Loucy (cell line): ENCODE results near the gene IRF2.

Source experiments
- H2AFZ ChIP-seq: fragments of 200-600 bp; sonication (generic); 2 replicates; pipeline ENCODE4 v1.6.0; 2016; ENCODE audit warnings: antibody characterized with exemption, mild to moderate bottlenecking, low read length, moderate library complexity
- H3F3A ChIP-seq: fragments of 200-600 bp; 2 replicates; pipeline ENCODE4 v1.6.0; 2016; ENCODE audit warnings: antibody characterized with exemption, low read depth, mild to moderate bottlenecking
- H3K27me3 ChIP-seq: fragments of 200-600 bp; sonication (generic); 2 replicates; pipeline ENCODE4 v1.6.1; 2014; ENCODE audit warnings: low read length, mild to moderate bottlenecking; ENCODE audit not compliant: insufficient read depth, poor library complexity, severe bottlenecking
- H3K36me3 ChIP-seq: fragments of 200-600 bp; sonication (generic); 2 replicates; pipeline ENCODE4 v1.6.1; 2016; ENCODE audit warnings: low read length; ENCODE audit not compliant: insufficient read depth
- H3K4me1 ChIP-seq: fragments of 200-600 bp; sonication (generic); 2 replicates; pipeline ENCODE4 v1.5.1; 2014; ENCODE audit warnings: low read length, mild to moderate bottlenecking; ENCODE audit not compliant: insufficient read depth, poor library complexity, severe bottlenecking
- H3K4me2 ChIP-seq: fragments of 200-600 bp; sonication (generic); 2 replicates; pipeline ENCODE4 v1.6.0; 2014; ENCODE audit warnings: antibody characterized with exemption, low read length, low read depth, mild to moderate bottlenecking; ENCODE audit not compliant: poor library complexity, severe bottlenecking
- H3K4me3 ChIP-seq: fragments of 200-600 bp; sonication (generic); 2 replicates; pipeline ENCODE4 v1.5.1; 2014; ENCODE audit warnings: low read length, mild to moderate bottlenecking, mixed read lengths; ENCODE audit not compliant: poor library complexity, severe bottlenecking
- H3K79me2 ChIP-seq: fragments of 200-600 bp; sonication (generic); 2 replicates; pipeline ENCODE4 v1.6.1; 2014; ENCODE audit warnings: low read length; ENCODE audit not compliant: insufficient read depth
- H3K9ac ChIP-seq: fragments of 200-600 bp; sonication (generic); 2 replicates; pipeline ENCODE4 v1.6.0; 2014; ENCODE audit warnings: mild to moderate bottlenecking, low read depth, low read length, moderate library complexity; ENCODE audit not compliant: poor library complexity, severe bottlenecking
- H3K9me2 ChIP-seq: fragments of 200-600 bp; sonication (generic); replicated peaks from 2 replicates; pipeline ENCODE4 v1.6.1; 2016; ENCODE audit warnings: low read depth, low read length, mixed read lengths
- H3K9me3 ChIP-seq: fragments of 200-600 bp; sonication (generic); 2 replicates; pipeline ENCODE4 v1.6.1; 2014; ENCODE audit warnings: mild to moderate bottlenecking, antibody characterized with exemption, low read length, low read depth; ENCODE audit not compliant: insufficient read depth
- H4K20me1 ChIP-seq: fragments of 200-600 bp; sonication (generic); 2 replicates; pipeline ENCODE4 v1.6.0; 2014; ENCODE audit warnings: antibody characterized with exemption, low read length, mild to moderate bottlenecking; ENCODE audit not compliant: insufficient read depth, poor library complexity, severe bottlenecking
- CTCF ChIP-seq: fragments of 200-600 bp; sonication (generic); conservative IDR thresholded peaks from 2 replicates; pipeline ENCODE4 v1.5.1; 2014; ENCODE audit warnings: mild to moderate bottlenecking, antibody characterized with exemption, low read length
- EZH2phosphoT487 ChIP-seq: fragments of 200-600 bp; IDR thresholded peaks from 2 replicates; pipeline ENCODE4 v1.6.1; 2018; ENCODE audit warnings: antibody characterized with exemption, mild to moderate bottlenecking, moderate library complexity, borderline replicate concordance

Gene IRF2

DNA sequence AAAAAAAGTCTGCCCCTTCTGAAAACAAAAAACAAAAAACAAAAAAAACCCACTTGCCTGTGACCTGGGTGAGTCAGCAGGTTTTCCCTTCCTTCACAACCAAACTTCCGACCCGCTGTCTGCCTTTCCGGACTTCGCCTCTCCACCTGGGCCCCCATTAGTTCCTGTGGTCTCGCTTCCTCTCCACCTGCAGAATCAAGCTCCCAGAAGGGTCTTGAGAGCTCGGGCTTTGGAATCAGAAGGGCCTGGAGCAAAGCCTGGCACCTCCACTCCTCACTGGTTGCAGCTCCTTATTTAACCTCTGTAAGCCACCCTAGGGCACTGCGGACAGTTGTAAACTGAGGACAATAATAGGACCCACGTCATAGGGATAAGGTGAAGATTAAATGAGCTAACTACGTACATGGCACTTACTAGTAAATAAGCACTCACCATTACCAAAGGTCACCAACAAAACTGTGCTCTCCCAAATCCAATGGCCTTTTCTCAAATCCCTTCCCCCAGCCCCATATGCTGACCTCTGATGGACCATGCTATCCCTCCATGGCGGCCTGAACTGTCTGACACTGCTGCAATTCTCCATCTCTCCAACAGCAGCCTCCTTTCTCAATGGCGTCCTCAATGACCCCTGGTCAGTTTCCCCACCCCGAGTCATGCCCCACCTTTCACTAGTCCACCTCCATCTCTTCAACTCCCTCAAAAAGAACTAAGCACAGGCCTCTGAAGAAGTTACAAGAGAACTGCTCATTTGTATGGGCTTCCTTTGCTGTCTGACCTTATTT lies 64.2 kb downstream of the IRF2 start:
- no peaks in the 10 kb centered on the region for H3K27me3 ChIP-seq
- no peaks in the 10 kb centered on the region for H3K79me2 ChIP-seq
- no peak overlapping the region for H3K9ac ChIP-seq
- no peak overlapping the region for H2AFZ ChIP-seq
- H3F3A ChIP-seq = no peaks in the 10 kb centered on the region
- H3K36me3 ChIP-seq = peaks cover 58% of the 10 kb centered on the region; the same call in 1 of the 2 replicates
- no peaks in the 10 kb centered on the region for H3K9me2 ChIP-seq
- no peaks in the 10 kb centered on the region for H4K20me1 ChIP-seq
- no peaks in the 10 kb centered on the region for H3K9me3 ChIP-seq
- H3K4me2 ChIP-seq = peak overlapping the region; percentile 49
- TF ChIP-seq EZH2phosphoT487 (no peak), CTCF (no peak)
- H3K4me3 ChIP-seq = peak overlapping the region; percentile 28
- peaks cover 16% of the 10 kb centered on the region for H3K4me1 ChIP-seq

- peak overlapping the region; percentile 25 for H3K4me3 ChIP-seq
- peaks cover 53% of the 10 kb centered on the region; the same call in 1 of the 2 replicates for H3K36me3 ChIP-seq
- TF ChIP-seq CTCF (no peak), EZH2phosphoT487 (no peak)
- no peaks in the 10 kb centered on the region for H3K79me2 ChIP-seq
- H3F3A ChIP-seq = no peaks in the 10 kb centered on the region
- no peaks in the 10 kb centered on the region for H3K9me3 ChIP-seq
- H3K9me2 ChIP-seq = no peaks in the 10 kb centered on the region
- H2AFZ ChIP-seq = no peak overlapping the region
- H3K4me2 ChIP-seq = peak overlapping the region; percentile 49
- no peak overlapping the region for H3K9ac ChIP-seq
- no peaks in the 10 kb centered on the region for H3K27me3 ChIP-seq
- peaks cover 16% of the 10 kb centered on the region for H3K4me1 ChIP-seq
- H4K20me1 ChIP-seq = no peaks in the 10 kb centered on the region
Measured at GRCh38 chr4:184409502-184409901, 64.8 kb downstream of the IRF2 start.

DNA sequence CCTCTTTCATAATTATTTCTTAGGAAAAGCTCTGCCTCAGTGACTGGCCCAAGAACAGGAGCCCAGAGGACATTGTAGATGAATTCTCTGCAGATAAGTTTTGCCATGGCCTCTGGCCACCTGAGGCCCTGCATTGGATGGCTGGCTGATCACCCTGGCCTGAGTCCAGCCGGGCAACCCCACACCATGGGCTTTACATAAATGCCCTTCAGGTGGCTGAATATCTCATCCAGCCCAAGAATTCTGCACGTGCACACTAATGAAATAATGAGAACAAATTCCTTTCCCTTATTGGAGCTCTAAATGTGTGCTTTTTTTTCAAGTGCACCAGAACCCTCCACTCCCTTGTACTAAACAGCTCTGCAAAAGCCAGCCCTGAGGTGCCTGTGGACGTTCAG lies 65.7 kb downstream of the IRF2 start:
- no peaks in the 10 kb centered on the region for H3F3A ChIP-seq

More for the DNA sequence above, 65.7 kb downstream of the IRF2 start:
- H3K4me1 ChIP-seq = peaks cover 16% of the 10 kb centered on the region
- no peak for TF ChIP-seq EZH2phosphoT487
- TF ChIP-seq CTCF = no peak
- no peak overlapping the region for H3K4me2 ChIP-seq
- H3K9me3 ChIP-seq = no peaks in the 10 kb centered on the region
- H3K4me3 ChIP-seq = no peak overlapping the region
- no peak overlapping the region for H3K9ac ChIP-seq
- H3K36me3 ChIP-seq = peaks cover 46% of the 10 kb centered on the region; the same call in 1 of the 2 replicates
- no peaks in the 10 kb centered on the region for H3K79me2 ChIP-seq
- H3K27me3 ChIP-seq = no peaks in the 10 kb centered on the region
- no peaks in the 10 kb centered on the region for H3K9me2 ChIP-seq
- H4K20me1 ChIP-seq = no peaks in the 10 kb centered on the region
- H2AFZ ChIP-seq = no peak overlapping the region
